ENCODE results near the gene TATDN2. TPM values are rescaled to one million over a fixed set of nuclear protein-coding genes. Genes with fewer than 3 reads are reported as not detected.

The TATDN2 gene
- total and polyA plus RNA-seq, 2 donors (not counting 3 experiments of a cell fraction or from before 2014, with no cell fraction given) = 10.7 to 26.8 TPM

DNA sequence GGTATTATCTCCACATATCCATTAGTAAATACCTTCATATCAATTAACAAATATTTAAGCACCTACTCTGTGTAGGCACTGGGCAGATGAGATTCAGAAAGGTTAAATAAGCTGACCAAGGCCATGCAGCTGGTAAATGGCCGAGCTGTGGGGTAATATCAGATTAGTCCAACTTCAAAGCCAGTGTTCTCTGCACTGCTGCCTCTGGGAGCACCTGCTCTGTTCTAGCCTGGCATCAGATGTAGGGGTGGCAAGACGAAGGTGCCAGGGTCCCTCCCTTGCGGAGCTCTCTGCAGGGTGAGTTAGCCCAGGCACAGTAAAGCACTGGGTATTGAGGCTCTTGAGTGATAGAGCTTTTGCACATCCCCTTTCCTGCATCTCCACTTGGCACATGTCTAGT, 5.5 kb downstream of the TATDN2 start:
- peaks cover 61% of the 10 kb centered on the region for H3K79me2 ChIP-seq (ENCODE audit: control insufficient read depth, insufficient read depth, low read length)
- H3K4me1 ChIP-seq (ENCODE audit: control insufficient read depth, extremely low read depth, insufficient read depth, low read length) = peaks cover 14% of the 10 kb centered on the region
- no peak overlapping the region for H3K27ac ChIP-seq (ENCODE audit: insufficient read depth, low read depth, low read length)
- dilution Hi-C loops (cut with MboI; ENCODE audit: extremely low pct_ligation_motif_present, low sequenced_read_pairs) (no loop called here), intact Hi-C loops (cut with micrococcal nuclease) (no loop called here)
- no peaks in the 10 kb centered on the region for H4K20me1 ChIP-seq (replicated peaks; ENCODE audit: control insufficient read depth, extremely low read depth, insufficient read depth, low read length)
- BruUV-seq (replicated peaks) = no TSS peak
- no peak overlapping the region for H3K9ac ChIP-seq (replicated peaks; ENCODE audit: extremely low read depth, insufficient read depth, low read length)
- CTCF ChIA-PET = interaction anchor here (0.6 to 2.5 kb wide), 2 partner anchors 8 to 10 kb away, joined by 4 to 11 read pairs; no protein-coding TSS in a partner anchor
- no peak for TF ChIP-seq MAX (IDR thresholded peaks at IDR 0.05; ENCODE audit: insufficient read depth, insufficient read length)
- TF ChIP-seq MYC (IDR thresholded peaks at IDR 0.05; ENCODE audit: low read depth, low read length) = no peak
- no peak for TF ChIP-seq GATA2 (IDR thresholded peaks at IDR 0.05; ENCODE audit: insufficient read depth, insufficient read length, low read depth, low read length)
- no peak for TF ChIP-seq EZH2 (IDR thresholded peaks at IDR 0.05; ENCODE audit: borderline replicate concordance, low read depth, low read length, severe bottlenecking)
- TF ChIP-seq FOS (IDR thresholded peaks at IDR 0.05; ENCODE audit: borderline replicate concordance, insufficient read depth, low read length) = no peak
- no peak for TF ChIP-seq POLR2AphosphoS5 (IDR thresholded peaks at IDR 0.05; ENCODE audit: insufficient read depth, low read depth, low read length)
- no peak for TF ChIP-seq CTCF (IDR thresholded peaks at IDR 0.05; ENCODE audit: extremely low read depth in 1 of 2, insufficient read depth in 1 of 2, low read depth in 1 of 2, low read length in 2 of 2)
- no peak for TF ChIP-seq JUN (IDR thresholded peaks at IDR 0.05; ENCODE audit: borderline replicate concordance, insufficient read depth, insufficient read length, low read depth)
- TF ChIP-seq POLR2A (IDR thresholded peaks at IDR 0.05; ENCODE audit: low read depth, low read length) = no peak
- H3K36me3 ChIP-seq (ENCODE audit: control insufficient read depth in 2 of 2, extremely low read depth in 1 of 2, insufficient read depth in 2 of 2, low read length in 2 of 2) = peaks cover 0 to 8% of the 10 kb centered on the region in 2 experiments
- no peak overlapping the region for H2AFZ ChIP-seq (ENCODE audit: low read depth, low read length)
- POLR2A ChIA-PET = no interaction called here
- no peaks in the 10 kb centered on the region for H3K9me3 ChIP-seq (replicated peaks; ENCODE audit: control insufficient read depth, insufficient read depth, low read length)
- no peaks in the 10 kb centered on the region for H3K27me3 ChIP-seq (ENCODE audit: control insufficient read depth in 2 of 2, insufficient read depth in 2 of 2, low read length in 2 of 2)
- DNase-seq (ENCODE audit: low read depth, low spot score) = no peak
- no peak overlapping the region for H3K4me2 ChIP-seq (ENCODE audit: insufficient read depth, low read length)
- no peak overlapping the region for H3K4me3 ChIP-seq (replicated peaks in 1 of 3; ENCODE audit: insufficient read depth in 1 of 3, low read depth in 1 of 3, low read length in 3 of 3)
- FAIRE-seq = no peak
- H3K9me1 ChIP-seq (replicated peaks; ENCODE audit: control insufficient read depth, extremely low read depth, insufficient read depth, low read length) = no peaks in the 10 kb centered on the region
